ENCODE measurements around the gene PBXIP1. TPM values are rescaled to one million over a fixed set of nuclear protein-coding genes. Genes with fewer than 3 reads are reported as not detected.

PBXIP1 gene
- total and polyA plus RNA-seq, 2 of the 13 experiments (the other 11 are each of a cell fraction or from before 2014, with no cell fraction given) = 16.3 to 31.9 TPM

GRCh38 chr1:154936555-154937084 is 19.3 kb downstream of the PBXIP1 start, which contains the start of gene PMVK (continued):
- no peak for TF ChIP-seq GPBP1L1 (CRISPR knock-in tag; IDR thresholded peaks at IDR 0.05)
- peak; percentile 86 for TF ChIP-seq HOXD1 (CRISPR knock-in tag; IDR thresholded peaks at IDR 0.05)
- TF ChIP-seq KDM2A (CRISPR knock-in tag; IDR thresholded peaks at IDR 0.05; ENCODE audit: borderline replicate concordance, low read depth) = peak; percentile 89
- TF ChIP-seq GTF3A (CRISPR knock-in tag; conservative IDR thresholded peaks at IDR 0.05) = peak; percentile 97; the same call in 1 of the 2 replicates
- TF ChIP-seq KLF11 (CRISPR knock-in tag; IDR thresholded peaks at IDR 0.05) = peak; percentile 98
- peak; percentile 90 for TF ChIP-seq ZSCAN22 (CRISPR knock-in tag; IDR thresholded peaks at IDR 0.05)
- TF ChIP-seq ZNF879 (CRISPR knock-in tag; IDR thresholded peaks at IDR 0.05) = peak; percentile 100
- peak; percentile 69; the same call in 1 of the 2 replicates for TF ChIP-seq JUND (CRISPR knock-in tag; IDR thresholded peaks at IDR 0.05)
- peak; percentile 89; the same call in 1 of the 2 replicates for TF ChIP-seq ZNF660 (CRISPR knock-in tag; IDR thresholded peaks at IDR 0.05; ENCODE audit: borderline replicate concordance, low read depth)
- peak; percentile 51; the same call in 1 of the 2 replicates for TF ChIP-seq ZFY (CRISPR knock-in tag; IDR thresholded peaks at IDR 0.05)
- TF ChIP-seq ZBTB40 (IDR thresholded peaks at IDR 0.05) = no peak
- peak; percentile 95; the same call in 1 of the 2 replicates for TF ChIP-seq ZBTB40 (CRISPR knock-in tag; IDR thresholded peaks at IDR 0.05)
- peak; percentile 100 for TF ChIP-seq ZNF451 (CRISPR knock-in tag; IDR thresholded peaks at IDR 0.05)
- peak; percentile 98; the same call in 1 of the 2 replicates for TF ChIP-seq ZNF101 (CRISPR knock-in tag; IDR thresholded peaks at IDR 0.05; ENCODE audit: borderline replicate concordance, low read depth)
- peak in 1 of 2 experiments; percentile 90; a peak in 2 of 4 replicates for TF ChIP-seq ATF4 (CRISPR knock-in tag; IDR thresholded peaks at IDR 0.05)
- TF ChIP-seq ZNF530 (CRISPR knock-in tag; IDR thresholded peaks at IDR 0.05; ENCODE audit: low read depth) = 0 out of 2 replicates have a peak, but pooled peaks have one; percentile 82
- peak; percentile 98 for TF ChIP-seq ZFP41 (CRISPR knock-in tag; IDR thresholded peaks at IDR 0.05; ENCODE audit: borderline replicate concordance)
- TF ChIP-seq PHF5A (CRISPR knock-in tag; IDR thresholded peaks at IDR 0.05; ENCODE audit: low read depth, unreplicated experiment) = peak; percentile 30
- peak; percentile 99 for TF ChIP-seq EED (CRISPR knock-in tag; IDR thresholded peaks at IDR 0.05)
